HCEC 1CT (cell line): ENCODE measurements around the gene MYPN.
A peak's percentile ranks its signal among the peaks of the same experiment; 100 is the strongest.
"Not testable (repeated sequence)": the region's sequence is repeated elsewhere in the genome, so short reads cannot be mapped to it uniquely, and the experiment has no call there.

Source experiments
- DNase-seq: peaks from one replicate; pipeline ENCODE4 v3.0.0-alpha.2; 2017

MYPN gene

DNA sequence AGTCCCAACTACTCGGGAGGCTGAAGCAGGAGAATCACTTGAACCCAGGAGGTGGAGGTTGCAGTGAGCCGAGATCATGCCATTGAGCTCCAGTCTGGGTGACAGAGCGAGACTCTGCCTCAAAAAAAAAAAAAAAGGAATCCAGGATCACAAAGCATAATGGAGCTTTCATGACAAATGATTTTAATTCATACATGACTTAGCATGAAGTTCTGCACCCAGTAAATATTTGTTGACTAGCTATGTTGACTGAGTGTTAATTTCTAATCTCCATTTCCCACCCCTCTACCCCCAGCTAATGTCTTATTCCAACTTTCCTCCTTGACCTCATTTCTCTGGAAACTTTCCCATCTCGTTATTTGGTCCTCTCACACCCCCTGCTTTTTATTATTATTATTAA lies 69.3 kb downstream of the MYPN start:
- no peak for DNase-seq

DNA sequence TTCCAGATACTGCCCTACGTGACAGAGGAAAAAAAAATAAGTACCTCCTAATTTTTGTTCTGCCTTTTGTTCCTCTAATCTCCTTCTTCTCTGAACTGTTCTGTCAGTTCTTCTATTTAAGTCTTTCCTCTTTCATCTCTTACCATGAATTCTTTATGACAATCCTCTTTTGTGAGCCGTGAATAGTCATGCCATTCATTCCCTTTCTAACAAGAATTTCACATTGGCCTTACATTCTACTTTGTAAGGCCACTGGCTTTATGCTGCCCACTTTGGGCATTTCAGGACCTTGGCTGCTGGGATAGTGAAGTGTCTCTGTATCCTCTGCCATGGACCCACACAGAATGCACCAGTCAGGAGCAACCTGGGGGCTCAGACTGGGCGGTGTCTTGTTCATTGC lies 69.7 kb downstream of the MYPN start:
- DNase-seq, result no peak

DNA sequence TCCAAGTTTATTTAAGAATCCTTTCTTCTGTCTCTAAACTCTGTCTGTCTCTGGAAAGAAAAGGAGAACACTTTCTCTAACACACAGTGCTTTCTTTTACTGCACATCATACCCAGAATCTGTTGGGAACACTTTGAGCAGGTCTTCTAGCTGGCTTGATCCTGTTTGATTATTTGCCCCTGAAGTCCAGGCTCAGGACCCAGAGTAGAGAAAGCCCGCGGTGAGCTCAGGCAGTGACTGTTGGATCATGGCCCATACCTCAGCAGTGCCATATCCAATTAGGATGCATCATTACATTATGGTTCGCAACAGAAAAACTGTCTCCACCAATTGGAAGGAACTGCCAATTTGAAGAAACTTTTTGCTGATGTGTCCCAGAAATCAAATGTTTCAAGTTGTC lies 71.2 kb downstream of the MYPN start:
- no peak for DNase-seq

DNA sequence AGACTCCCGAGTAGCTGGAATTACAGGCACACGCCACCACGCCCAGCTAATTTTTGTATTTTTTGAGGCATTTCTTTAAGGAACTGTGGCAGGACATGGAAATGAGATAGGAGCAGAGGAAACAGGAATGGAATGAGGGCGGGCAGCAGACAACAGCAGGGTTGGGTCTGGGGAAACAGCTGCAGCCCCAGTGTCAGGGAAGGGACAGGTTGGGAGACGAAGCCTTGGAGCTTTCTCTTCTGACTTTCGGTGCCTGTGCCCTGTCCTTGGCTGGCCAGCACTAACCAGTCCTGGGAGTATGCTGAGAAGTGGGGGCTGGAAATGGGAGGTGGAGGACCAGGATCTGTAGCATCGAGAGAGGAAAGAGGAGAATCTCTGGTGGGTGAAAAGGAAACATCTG lies 75.3 kb downstream of the MYPN start:
- DNase-seq, result no peak

DNA sequence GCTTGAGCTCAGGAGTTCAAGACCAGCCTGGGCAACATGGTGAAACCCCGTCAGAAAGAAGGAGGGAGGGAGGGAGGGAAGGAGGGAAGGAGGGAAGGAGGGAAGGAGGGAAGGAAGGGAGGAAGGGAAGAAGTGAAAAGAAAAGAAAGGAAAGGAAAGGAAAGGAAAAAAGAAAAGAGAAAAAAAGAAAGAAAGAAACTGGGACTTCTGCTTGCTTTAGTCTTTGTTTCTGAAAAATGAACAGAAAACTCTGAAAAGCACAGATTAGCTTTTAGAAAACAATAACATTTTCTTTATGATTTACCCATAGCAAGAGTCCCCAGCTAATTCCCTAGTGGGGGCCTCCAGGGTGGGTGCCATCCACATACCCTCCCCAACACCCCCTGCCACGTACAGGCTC lies 75.8 kb downstream of the MYPN start:
- DNase-seq, result no peak

DNA sequence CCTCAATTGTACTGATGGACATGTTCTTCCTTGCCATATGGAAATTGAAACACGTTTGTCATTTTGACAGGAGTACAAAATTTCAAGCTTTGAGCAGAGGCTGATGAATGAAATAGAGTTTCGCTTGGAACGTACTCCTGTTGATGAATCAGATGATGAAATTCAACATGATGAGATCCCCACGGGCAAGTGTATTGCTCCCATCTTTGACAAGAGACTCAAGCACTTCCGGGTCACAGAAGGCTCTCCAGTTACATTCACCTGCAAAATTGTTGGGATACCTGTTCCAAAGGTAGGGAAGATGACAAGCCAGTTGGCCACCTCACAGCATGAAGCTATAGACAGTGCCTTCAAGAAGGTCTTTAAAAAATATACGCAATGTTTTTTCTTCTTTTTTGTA lies 79.5 kb downstream of the MYPN start:
- DNase-seq, result no peak

DNA sequence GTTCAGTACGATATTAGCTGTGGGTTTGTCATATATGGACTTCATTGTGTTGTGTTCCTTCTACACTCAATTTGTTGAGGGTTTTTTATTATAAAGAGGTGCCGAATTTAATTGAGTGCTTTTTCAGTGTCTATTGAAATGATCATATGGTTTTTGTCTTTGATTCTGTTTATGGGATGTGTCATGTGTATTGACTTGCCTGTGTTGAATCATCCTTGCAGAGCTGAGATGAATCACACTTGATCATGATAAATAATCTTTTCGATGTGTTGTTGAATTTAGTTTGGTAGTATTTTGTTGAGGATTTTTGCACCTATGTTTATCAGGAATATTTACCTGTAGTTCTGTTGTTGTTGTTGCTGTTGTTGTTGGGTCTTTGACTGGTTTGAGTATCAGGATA lies 82.8 kb downstream of the MYPN start:
- DNase-seq, result peak; percentile 59

DNA sequence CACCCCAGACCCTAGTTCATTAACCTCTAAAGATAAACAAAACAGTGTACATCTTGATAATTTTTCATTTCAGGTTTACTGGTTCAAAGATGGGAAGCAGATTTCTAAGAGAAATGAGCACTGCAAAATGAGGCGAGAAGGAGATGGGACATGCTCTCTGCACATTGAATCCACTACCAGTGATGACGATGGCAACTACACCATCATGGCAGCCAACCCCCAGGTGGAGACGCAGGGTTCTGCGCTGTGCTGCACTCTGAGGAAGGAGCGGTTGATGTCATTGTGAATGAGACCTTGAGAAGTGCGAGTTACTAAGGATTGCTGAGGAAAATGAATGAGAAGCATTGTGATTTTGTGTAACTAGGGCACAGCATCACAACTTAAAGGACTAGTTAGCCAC lies 85.0 kb downstream of the MYPN start:
- no peak for DNase-seq

DNA sequence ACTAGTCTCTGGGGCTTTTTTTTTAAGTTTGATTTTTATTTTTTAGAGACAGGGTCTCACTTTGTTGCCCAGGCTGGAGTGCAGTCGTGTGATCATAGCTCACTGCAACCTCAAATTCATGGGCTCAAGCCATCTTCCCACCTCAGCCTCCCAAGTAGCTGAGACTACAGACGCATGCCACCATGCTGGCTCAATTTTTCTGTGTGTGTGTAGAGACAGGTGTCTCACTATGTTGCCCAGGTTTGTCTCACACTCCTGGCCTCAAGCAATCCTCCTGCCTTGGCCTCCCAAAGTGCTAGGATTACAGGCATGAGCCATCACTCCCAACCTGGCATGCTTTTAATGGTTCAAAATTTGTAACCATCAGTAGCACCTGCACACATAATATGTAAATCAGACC lies 86.5 kb downstream of the MYPN start:
- not testable (repeated sequence) for DNase-seq

DNA sequence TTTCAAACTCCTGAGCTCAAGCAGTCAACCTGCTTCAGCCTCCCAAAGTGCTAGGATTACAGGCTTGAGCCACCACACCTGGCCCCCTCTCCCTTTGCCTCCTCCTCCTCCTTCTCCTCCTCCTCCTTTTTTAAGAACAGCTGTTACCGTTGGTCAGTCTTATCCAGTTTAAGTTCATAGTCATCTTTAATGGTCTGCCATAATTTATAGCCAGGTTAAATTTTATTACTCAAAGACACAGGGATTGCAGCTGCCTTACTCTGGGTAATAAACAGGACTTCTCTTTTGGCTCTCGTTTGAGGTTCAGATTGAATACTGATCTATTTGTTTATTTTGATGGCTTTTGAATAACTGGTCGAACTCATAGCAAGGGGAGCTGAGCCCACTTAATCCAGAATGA lies 87.4 kb downstream of the MYPN start:
- DNase-seq, result no peak

DNA sequence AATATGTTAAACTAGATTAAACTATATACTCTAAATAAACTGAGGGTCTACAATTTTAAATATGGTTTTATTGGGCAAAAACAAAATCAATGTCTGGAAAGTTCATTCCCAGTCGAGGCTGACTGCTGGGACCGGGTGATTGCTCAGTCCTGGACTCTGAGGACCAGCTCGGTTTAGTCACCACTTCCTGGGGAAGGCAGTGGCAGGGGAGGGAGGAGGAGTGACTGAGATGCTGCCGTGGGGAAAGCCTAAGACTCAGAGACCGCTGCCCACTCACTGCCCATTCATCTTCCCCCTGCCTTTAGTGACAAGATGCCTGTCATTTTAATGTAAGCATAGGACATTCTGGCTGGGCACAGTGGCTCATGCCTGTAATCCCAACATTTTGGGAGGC lies 93.7 kb downstream of the MYPN start:
- peak; percentile 62 for DNase-seq

DNA sequence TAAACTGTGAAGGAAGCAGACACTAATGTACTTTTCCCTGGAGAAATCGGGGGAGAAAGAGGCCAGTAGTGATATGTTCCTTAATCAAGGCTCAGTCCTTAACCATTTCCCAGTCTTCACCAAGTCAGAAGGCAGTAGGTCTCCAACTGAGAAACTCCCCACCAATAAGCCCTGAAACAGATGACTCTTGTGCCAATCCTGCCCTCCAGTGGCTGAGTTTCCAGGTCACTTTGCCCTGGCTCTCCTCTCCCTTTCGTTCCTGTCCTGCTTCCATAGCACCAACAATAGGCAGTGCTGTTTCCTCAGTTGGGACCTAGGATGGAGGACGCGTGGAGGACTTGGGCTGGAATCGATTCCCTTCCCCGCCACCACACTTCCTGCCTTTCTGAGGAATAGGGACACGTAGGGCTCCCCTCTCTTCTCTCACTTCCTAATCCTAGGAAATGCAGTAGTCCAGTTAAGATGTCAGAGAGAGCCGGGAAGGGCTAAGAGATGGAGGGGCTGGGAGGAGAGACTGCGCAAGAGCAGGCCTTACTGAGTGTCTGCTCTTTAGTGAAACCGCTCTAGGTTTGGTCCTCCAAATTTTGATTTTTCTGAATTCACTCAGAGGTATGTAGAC lies 99.2 kb downstream of the MYPN start:
- DNase-seq, result peak; percentile 57

DNA sequence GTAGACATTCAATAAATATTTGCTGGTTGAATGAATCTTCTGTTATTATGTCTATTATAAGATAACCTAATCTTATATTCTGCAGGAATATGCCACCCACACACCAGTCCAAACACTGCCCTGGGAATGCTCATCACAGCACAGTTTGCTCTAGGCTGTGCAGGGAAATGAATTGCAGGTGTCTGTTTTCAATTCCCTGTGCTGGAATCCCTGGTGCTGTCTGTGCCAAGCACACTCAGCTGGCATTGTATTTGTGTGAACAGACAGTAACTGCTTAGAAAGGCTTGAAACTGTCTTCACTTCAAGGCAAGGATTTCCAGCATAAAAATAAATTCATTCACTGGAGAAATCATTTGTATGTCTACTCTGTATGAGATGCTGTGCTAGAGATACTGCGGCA lies 102.4 kb downstream of the MYPN start:
- no peak for DNase-seq

DNA sequence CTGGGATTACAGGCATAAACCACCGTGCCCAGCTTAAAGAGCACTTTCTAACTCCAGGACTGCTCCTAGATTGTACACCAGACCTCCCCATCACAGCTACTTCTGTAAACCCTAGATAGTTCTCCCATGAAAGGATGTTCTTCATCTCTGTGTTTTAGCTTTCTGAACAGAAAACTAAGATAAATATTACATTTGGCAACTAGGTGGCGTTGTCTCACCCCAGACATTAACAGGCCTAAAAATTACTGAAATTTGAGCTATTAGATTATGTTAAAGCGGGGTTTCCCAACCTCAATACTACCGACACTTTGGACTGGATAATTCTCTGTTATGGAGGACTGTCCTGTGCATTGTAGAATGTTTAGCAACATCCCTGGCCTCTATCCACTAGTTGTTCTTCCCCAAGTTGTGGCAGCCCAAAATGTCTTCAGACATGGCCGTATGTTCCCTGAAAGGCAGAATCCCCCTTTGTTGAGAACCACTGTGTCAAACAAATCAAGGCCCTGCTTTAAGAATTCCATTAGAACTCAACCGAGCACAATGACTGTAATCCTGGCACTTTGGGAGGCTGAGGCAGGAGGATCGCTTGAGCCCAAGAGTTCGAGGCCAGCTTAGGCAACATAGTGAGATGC lies 103.5 kb downstream of the MYPN start:
- DNase-seq, result peak; percentile 46

DNA sequence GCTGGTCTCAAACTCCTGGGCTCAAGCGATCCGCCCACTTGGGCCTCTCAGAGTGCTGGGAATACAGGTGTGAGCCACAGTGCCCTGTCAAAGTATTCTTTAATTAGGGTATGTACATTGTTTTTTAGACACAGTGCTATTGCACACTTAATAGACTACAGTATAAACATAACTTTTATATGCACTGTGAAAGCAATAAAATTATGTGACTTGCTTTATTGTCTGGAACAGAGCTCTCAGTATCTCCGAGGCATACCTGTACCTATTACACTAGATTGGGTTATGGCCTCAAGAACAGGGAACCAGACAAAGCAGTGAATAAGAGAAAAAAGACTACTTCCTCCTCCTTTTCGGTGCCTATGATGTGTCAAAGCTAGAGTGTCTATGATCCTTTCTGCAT lies 109.5 kb downstream of the MYPN start:
- no peak for DNase-seq

DNA sequence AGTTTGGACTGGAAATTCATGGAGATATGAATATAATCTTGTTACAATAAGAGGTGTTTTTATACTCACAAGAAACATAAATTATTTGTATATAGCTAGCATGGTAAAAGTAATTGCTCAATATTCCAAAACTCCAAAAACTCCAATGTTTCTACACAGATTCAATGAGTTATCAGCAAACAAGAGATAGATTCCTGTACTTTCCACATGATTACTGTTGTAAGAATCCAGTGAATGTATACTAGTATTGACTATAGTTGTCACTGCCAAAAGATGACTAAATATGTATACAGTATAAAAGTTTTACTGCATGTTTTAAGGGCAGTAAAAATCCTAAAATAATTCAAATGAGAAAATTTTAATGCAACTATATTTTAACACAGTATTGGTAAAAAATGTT lies 111.9 kb downstream of the MYPN start:
- peak; percentile 17 for DNase-seq

DNA sequence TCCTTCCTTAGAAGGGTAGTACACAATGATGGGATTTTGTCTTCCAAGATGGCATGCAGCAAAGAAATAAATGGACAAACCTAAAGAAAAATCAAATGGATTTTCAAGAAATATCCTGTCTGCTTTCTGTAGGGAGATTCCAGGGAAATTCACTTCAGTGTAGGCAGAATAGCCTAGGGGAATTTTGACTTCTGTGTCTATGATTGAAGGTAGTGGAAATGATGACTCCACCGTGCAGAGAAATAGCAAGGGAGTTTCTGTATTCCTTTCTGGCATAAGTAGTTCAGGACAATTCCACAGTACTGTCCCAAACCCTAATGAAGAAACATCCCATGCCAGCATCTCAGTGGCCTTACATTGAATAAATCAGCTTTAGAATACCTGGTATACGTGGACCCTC lies 113.1 kb downstream of the MYPN start:
- no peak for DNase-seq

DNA sequence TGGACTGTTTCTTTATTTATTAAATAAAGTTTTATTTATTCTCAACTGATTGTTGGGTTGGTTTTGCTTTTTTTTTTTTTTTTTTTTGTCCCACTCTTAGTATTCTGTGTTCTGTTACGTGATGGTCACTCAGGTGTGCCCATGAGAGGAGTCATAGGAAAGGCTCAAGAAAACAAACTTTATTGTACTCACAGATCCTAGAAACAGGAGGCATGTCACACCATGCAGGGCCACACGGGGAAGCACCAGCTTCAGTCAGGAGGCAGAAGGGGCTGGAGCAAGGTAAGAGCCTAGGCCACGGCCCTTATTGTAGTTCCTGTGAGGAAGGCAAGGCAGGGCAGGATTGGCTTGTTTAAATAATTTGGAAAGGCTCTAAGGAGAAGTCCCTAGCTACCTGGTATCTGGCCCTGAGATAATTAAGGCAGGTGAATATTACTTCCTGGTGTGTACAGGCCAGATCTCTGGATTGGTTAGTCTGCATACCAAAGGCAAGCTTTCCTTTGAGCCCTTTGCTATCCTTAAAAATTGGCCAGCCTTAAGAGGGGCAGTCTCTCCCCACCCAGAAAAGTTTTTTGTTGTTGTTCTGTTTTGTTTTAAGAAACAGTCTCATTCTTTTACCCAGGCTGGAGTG lies 114.4 kb downstream of the MYPN start:
- DNase-seq, result no peak

DNA sequence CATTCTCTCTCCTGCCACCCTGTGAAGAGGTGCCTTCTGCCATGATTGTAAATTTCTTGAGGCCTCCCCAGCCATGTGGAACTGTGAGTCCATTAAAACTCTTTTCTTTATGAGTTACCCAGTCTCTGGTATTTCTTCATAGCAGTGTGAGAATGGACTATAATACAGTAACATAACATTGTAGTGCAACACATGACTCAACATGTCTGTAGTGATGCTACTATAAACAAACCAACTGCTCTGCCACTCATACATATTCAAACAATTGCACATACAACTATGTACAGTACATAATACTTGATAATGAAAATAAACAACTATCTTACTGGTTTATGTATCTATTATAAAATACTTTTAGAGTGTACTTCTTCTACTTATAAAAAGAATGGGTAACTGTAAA lies 115.5 kb downstream of the MYPN start:
- peak; percentile 71 for DNase-seq

DNA sequence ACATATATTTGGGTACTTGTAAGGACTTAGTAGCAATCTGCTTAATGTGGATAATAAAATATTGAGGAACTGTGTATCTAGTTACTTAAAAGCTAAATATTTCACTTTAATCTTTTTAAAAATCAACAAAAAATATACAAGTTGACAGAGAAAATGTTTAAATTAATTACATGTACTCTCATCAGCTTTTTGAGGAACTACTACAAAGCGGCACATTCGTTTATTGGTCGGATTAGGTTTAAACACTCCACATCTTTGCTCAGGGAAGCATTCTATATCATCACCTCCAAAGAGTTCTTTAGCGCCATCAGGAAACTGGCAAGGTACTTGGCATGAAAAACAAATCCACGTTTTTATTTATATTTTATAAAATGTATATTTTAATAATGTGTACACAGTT lies 121.0 kb downstream of the MYPN start:
- DNase-seq, result no peak

DNA sequence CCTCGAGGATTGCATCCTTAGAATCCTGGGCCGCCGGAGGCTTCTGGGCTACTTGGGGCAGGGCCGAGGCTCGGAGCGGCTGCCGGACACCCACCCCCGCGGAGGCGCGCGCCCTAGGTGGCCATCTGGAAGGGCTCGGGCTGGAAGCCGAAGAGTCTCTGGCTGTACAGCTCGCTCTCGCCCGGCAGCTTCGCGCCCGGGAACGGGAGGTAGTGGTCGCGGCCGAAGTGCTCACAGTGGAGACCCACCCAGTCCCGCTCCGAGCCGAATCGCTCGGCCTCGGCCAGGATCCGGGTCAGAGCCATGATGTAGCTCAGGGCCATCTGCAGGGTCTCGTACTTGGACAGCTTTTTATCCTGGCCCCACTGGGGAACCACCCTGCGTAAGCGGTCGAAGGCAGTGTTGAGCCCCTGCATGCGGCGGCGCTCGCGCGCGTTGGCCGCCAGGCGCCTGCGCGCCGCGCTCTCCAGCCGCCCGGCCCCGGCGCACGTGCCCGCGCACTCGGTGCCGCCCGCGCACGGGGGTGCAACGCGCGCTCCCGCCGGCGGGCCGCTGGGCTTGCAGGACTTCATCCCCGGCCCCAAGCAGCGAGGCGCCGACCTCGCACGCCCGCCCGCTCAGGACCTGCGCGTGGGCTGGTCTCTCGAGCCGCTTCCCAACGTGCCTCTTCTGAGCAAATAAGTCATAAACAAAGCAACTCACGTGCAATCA lies 122.0 kb downstream of the MYPN start:
- DNase-seq, result peak; percentile 68

DNA sequence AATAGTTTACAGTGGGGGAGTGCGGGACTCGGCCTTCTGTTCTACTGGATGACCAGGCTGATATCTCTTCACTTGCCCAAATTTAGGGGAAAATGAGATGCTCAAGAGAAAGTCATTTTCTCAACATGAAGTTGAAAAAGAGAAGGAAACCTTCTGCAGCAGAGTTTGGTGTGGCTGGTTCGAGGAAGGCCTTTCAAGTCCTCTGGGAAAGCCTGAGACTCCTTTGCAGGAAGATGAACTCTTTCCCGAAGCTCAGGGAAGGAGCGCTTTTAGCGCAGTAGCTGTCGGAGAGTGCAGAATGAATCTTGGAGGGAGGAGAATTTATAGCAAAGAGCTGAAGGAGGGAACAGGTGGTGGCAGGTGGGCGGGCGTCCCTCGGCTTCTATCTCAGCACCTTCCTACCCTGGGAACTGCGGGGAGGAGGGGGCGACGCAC lies 122.5 kb downstream of the MYPN start, which contains the start of gene ATOH7:
TSS of gene ATOH7 (minus strand) at position 297 of the 435 bp plus-strand sequence. CDS start 436 bp downstream, outside the sequence.
- DNase-seq, result no peak

DNA sequence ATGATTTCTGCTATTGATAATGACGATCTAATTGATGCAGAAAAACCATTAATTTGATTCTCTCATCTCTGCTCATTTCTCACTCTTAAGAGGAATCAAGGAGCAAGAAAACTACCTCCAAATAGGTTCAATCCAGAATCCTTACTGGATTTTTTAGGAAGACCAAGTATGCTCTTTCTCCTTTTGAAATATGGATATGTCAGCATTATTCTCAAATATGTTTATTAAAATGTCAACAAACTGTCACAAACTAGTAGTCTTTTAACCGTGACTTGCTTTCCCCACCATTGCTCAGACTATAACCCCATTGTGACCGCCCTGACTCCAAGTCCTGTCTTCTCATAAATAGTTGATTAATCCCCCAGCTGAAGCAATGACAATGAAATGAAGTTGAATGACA lies 123.8 kb downstream of the MYPN start:
- no peak for DNase-seq

DNA sequence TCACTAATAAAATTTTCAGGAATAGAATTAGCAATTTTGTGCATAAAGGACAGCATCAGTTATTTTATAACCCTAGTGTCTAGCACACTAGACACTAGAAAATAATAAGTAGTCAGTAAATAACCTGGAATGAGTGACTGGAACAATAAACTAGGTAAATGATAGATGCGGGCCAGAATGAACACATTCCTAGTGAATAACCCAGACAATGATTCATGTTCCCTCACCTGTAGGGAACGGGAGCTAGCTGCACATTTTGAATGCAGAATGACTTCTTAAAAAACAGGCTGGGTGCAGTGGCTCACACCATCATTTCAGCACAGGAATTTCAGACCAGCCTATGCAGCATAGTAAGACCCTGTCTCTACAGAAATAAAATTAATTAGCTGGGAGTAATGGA lies 125.8 kb downstream of the MYPN start:
- DNase-seq, result no peak
